ENCODE measurements around the gene TPM1.

TPM1 gene

DNA sequence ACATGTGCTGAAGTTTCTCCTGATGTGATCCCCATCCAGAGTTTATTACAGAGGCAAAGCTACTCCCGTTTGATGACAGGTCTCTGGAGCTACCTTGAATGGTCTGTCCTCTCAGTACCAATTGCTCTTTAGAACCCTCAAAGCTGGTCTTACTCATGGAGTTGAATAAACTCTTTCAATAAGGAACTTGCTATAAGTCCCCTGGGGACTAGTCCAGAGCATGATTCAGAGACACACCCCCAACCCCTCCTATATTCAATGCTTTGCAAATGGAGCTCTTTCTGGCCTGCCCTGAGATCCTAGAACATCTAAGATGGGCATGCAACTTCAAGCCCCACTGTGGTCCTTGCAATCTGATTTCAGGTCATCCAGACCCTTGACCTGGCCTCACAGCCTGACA, 23.9 kb upstream of the TPM1 start:
- no peak for DNase-seq

DNA sequence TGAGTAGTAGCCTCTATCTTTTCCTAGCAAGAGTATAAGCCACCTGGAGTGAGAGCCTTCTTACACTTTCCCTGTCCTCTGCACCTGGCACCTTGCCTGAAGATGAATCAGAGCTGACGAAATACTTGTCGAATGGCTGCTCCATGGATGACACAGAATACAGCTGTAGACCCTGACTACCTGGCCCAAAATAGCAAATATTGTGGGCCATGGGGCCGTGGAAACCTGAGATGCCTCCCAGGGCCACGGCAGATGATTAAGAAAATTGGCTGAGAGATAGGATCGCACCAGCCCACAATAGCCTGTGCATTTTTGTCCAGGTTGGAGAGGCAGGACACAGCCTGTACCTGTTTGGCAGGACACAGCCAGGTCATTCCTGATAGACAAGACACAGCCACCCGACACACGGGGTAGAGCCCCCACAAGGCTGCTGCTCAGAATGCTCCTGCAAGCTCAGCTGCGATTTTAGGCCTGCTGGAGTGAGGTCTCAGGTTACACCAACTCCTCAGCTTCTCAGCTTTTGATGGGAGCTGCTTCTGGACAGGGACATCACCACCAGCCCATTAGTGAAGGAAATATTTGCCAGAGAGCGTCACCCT, 22.9 kb upstream of the TPM1 start:
- no peak for DNase-seq

DNA sequence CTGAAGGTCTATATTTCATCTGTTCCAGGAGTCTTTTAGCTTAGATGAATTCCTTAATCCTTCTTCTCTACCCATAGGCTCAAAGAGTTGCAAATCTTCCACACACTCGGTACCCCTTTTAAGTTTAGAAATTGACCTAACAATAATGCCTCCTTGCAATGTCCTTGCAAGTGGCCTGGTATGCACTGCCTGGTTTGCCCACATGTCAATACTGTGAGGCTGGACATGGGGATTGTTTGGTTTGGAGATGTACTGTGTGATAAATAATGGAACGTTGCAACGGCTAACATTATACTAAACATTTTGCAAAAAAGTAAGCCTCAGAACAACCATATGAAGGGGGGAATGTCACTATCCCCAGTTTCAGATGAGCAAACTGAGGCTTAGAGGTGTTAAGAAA, 22.4 kb upstream of the TPM1 start:
- no peak for DNase-seq

DNA sequence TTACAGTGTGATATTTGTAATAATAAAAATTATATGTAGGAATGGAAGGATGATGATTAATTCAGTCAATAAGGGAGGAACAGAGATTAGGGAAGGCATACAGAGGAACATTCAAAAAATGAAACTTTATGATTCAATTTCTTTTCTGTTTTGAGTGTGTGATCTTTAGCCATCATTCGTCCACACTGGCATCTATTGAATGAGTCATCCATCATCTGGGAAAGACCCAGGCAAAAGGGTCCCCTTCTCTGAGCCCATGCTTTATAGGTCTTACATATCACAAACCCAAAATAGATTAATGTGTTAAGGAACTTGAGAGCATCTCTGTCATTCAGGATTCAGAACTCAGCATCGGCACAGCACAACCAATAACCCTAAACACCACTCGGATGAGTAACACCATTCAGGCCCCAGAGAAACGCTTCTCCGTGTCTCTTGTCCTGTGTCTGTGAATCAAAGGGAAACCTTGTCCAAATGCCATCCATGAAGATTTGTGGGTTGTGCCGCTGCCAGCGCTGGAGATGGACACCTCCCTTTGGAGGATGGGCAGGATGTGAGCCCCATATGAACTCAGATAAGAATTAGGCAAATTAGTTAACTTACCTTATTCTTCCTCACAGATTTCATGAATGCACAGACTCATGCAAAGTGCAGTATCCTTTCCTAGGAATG, 21.7 kb upstream of the TPM1 start:
- DNase-seq, result no peak

DNA sequence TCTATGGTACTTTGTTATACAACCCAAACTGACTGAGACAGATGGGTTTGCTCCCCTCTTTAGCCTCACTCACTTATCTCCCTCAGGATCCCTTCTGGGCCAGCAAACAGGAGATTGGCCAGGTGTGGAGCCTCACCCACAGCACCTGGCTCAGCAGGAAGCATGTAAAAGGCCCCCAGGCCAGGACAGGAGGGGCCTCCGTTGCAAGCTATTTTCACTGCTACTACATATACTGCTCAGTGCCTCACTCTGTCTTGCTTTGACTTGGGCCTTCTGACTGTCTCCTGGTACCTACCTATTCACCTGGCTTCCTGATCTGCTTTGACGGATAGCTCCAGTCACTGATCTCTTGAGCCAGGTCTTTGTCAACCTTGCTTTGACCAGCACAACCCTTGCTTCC, 20.4 kb upstream of the TPM1 start:
- no peak for DNase-seq

DNA sequence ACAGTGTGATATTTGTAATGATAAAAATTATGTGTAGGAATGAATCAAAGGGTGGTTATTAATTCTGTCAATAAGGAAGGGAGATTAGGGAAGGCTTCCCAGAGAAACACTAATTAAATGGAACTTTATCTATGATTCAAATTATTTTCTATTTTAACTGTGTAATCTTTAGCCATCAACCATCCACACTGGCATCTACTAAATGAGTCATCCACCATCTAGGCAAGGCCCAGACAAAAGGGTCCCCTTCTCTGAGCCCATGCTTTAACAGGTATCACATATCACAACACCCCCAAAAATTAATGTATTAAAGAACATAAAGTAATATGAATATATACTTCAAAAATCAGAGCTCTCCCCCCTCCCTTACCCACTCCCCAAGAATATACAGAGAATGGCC, 19.9 kb upstream of the TPM1 start:
- no peak for DNase-seq

DNA sequence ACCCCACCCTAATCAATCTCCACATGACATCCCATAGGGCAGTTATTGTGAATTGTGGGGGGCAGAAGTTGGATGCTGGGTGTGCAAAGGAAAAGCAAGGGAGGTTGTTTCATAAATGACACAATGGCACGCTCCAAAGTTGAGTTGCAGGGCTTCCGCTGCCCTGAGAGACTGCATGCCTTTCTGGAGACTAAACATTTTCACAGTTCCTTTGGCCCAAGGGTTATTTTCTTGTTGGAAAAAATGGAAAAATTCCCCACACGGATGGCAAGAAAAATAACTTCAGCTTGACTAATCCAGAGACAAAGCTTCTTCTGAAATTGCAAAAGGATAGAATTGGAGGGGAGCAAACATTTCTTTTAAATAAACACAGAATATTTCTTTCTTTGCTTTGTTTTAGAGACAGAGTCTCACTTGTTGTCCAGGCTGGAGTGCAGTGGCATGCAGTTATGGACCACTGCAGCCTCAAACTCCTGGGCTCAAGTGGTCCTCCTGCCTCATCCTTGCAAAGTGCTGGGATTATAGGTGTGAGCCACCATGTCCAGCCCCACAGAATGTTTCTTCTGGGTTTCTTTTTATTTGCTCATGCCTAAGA, 19.1 kb upstream of the TPM1 start:
- DNase-seq, result no peak

DNA sequence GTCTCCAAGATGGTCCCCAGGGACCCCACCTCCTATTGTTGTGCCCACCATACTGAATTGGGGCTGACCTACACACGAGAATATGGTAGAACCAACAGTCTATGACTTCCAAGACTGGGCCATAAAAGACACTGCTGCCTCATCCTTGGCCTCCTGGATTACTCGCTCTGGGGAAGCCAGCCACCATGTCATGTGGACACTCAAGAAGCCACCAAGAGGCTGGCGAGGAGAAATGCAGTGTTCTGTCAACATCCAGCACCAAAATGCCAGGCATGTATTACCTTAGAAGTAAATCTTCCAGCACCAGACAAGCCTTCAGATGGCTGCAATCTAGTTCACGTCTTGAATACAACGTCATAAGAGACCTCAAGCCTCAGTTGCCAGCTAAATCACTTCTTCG, 17.1 kb upstream of the TPM1 start:
- no peak for DNase-seq

DNA sequence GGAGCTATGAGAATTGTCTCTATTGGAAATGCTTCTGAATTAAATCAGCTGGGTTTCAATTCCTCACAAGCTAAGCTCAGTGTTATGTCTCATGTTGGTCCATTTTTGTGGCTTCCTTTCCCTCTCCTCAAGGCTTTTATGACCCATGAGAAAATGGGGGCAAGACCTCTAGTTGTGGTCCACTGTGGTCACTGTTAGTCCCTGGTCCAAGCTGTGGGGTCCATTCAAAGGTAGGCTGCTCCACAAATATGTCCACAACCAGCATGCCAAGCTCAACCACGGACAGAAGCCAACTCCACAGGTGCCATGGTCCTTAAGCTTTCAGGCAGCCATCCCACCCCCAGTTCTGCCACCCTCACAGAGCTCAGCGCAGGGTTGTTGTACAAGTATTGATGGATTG, 14.9 kb upstream of the TPM1 start:
- DNase-seq, result no peak

DNA sequence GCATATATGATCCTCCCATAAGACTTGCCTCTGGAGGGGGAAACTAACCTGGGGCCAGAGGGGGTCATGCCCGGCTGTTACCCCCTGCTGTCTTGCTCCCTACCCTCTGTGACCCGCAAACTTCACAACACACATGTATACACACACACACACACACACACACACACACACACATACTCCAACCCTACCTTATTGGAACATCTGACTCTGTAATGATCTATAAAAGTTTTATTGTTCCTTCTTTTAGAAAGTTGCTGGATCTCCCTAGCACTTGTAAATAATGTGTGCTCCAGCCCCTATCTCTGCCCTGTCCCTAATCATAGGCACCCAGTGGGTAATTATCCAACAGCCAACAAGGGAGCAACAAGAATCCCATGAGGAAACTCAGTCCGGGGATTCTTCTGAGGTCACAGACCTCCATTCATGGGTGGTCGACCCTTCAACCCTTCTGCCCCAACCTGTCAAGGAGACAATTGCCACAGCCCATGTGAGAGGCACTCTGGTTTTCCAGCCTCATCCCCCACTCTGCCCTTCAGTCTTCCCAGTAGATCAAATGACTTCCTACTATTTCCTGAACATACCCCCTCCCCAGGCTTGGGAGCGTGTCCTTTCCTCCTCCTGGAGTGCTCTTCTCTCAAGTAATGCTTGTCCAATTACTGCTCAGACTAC, 14.0 kb upstream of the TPM1 start:
- no peak for DNase-seq

DNA sequence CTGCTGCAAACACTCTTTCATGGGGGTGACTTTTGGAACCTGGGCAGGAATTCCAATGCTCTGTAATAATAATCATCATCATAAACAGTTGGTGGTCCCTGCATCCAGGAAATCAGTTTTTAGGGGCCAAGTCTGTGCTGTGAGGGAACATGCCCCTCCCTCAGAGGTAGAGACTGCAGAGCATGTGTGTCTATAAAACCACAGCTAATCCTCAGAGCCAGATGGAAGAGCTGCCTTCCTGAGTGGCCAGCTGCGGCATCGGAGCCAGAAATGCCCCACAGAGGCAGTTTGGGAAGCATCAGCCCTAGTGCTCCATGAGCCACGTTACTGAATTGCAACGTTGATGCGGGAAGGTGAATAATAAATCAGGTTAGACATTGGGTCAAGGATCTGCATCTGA, 12.9 kb upstream of the TPM1 start:
- no peak for DNase-seq

DNA sequence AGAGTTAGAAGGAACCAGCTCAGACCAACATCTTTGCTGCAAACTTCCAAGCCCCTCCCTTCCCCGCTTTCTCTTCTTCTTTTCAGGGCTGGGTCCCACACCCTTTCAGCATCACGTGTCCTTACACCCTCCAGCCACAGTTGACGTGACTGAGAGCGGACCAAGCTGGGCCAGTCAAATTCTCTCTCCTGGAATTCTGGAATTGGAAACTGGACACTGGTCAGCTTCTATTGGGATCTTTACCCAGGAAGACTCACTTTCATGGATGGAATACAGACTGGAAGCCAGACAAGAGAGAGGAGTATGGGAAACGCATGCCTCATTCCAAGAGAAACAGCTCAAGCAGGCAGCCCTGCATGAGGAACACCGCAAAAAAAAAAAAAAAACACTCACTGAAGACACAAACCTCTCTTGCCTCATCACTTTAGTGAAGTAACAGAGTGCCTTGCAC, 12.4 kb upstream of the TPM1 start:
- DNase-seq, result peak; percentile 57

DNA sequence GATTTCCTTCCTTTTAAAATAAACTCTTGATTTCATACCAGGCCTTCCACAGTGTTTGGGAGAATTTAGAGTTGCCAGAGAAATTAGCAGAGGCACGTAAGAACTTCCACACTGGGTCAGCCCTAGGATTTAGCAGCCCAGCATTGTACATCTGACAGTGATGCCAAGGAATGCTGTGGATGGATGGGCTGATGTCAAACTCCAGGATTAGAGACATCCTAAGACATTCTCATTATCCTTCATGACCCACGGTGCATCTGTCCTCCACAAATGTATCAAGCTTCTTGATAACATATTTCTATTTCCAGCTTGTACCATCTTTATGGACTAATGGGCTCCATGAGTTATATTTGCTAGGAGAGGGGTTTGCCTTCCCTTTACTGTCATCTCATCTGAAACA, 8.0 kb upstream of the TPM1 start:
- DNase-seq, result no peak

DNA sequence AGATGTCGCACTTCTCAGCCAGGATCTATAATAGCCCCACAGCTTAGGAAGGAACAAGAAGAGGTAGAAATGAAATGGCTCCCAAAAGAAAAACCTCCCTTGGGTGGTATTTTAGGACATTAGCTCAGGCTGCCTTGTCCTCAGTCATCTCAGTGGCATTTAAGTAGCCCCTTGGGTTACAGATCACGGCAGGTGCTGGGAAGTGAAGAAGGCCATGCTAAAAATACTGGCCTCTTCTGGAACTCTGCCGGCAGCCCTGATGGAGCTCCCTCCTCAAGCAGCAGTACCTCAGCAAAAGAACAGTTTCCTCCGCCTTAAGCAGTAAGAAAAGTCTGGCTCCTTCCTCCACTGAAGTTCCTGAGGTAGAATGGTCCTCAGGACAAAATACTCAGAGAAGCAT, 7.3 kb upstream of the TPM1 start:
- DNase-seq, result no peak

DNA sequence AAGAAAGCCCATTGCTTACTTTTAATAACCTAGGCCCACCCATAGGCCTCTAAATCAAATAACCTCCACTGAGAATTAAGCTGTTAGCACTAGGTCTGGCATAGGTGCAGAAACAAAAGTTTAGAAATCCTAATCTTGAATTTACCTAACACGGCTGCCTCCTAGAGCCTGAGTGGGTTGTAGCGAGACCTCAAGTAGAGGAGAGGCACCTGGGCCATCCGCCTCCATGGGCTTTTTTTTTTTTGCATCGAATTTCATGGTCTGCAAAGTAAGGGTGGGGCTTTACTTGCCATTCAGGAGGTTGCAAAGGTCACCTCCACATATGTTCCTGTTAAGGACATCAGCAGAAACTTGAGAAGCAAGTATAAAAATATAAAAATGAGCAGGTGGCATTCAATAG, 6.6 kb upstream of the TPM1 start:
- DNase-seq, result no peak

DNA sequence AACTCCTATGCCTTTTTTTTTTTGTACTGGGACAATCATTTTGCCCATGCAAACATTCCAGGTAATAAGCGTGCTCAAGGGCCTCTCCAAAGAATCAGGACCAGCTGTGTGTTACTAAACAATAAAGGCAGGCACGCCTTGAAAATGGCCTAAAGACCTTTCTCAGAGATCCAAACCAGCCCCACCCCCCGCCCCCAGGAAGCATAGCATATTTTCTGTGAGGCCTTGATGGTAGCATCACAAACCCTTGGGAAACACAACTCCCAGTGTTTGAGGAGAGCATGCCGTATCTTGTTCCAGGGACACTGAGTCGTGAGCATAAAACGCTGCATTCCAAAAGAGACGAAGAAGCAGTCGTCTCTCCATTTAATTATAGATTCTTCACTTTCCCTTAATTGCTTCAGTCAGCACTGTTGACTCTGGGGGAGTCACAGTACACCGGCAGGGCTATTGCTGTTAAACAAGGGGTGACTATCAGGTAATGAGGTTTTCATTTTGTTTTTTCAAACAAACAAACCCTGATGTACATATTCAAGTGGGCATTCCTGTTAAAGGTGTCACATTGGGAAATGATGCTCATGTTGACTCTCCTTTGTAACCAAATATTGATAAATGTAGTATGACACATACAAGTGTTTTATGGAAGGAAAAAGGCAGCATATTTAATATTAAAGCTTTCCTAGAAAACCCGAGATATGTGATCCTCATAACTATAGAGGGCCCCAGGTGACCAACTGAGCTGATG, 4.4 kb upstream of the TPM1 start:
- no peak for DNase-seq

DNA sequence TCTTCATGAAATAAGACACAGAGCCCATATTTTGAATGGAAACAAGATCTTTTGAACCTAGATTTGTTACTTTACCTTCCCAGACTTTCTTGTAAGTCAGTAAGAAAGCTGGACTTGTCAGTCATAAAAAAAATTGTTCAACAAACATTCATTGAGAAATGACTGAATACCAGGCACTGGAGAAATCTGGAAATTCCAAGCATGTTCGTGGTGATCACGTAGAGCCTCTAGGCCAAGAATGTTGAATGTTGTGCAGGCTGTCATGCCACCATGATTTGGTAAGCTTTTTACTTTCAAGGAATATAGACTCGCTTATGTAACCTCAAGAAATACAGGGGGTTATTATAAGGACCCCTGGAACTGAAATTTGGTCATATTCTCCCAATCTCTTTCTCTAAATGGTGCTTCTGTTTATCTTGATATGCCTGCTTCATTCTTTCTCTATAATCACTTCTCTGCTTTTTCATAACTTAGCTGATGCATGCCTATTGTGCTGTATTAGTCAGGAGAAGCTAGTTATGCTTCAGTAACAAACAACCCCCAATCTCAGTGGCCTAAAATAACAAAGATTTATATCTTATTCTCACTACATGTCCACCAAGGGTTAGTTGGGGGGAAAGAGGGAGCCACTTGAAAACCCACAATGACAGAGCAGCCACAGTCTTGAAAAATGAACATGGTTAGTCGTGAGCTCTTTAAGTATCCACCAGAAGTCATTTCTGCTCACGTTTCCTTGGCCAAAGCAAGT, 3.4 kb upstream of the TPM1 start:
- no peak for DNase-seq

DNA sequence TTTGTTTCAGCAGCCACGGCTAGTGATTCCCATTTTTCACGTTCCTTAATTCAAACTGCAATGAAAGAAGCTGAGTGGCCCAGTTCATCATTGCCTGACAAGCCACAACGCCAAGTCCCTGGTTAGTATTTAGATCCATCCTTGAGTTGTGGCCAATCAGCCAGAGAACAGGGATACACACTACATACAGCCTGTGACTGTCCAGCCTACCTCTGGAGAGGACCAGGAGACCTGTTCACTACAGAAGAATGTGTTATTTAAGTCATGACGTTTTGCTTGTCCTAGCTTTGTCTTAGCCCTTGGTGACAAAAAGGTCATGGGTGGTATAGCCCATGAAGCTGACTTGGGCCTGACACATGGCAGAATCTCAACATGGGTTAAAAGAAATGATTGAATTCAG, 2.7 kb upstream of the TPM1 start:
- no peak for DNase-seq

DNA sequence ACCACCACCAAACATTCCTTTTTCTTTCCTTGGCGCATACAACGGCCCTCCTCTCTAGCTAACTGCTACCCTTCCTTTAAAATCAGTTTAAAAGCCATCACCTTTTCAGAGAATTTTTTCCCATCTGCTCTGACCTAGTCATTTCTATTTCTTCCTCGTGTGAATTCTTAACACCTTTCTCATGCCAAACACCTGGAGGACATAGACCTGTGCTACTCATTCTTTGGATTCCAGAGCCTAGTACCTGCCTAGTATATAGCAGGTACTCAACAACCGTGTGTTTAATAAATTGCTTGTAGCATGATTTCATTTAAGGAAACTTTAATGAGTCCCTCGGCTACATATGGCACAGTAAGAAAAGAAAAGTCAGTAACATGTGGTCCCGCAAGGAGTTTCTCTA, 2.0 kb upstream of the TPM1 start:
- DNase-seq, result no peak

DNA sequence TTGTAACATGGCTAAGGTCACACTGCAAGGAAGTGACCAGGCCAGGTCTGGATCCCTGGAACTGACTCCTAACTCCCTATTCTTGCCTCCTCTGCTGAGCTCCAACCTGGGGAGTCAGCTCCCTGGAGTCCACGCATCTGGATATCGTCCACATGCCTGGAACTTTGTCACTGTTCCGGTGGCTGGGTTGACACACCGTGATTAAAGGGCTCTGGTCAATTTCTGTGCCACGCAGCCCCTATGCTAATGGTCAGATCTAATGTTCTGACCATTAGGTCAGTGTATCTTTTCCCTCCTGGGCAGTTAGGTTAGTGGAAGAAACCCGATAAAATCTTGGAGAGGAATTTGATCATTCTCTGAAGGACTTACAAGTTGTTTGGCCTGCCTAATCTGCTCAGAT, 1.6 kb upstream of the TPM1 start:
- DNase-seq, result no peak

DNA sequence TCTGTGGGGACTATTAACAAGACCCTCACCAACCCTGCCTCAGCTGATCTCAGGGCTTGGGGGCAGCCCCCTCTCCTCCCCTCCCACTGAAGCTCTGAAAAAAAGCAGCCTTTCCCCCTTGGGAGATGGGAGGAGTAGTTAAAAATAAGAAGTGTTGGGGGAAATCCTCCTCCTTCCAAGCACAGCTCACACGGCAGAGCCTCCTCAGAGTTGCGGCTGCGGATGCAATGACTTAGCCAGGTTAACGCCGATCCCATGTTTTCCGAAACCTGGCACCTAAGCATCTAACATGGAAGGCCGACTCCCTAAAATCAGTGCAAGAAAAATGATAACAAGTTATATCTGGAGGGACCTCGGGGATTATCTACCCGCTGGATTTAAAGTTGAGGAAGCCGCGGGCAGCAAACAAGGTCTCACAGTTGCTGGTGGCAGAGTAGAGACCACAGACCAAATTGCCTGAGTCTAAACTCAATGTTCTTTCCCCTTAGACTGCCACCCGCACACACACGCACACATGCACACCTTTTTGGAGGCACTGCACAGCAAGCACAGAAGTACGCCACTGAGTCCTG, 1.1 kb upstream of the TPM1 start:
- no peak for DNase-seq

DNA sequence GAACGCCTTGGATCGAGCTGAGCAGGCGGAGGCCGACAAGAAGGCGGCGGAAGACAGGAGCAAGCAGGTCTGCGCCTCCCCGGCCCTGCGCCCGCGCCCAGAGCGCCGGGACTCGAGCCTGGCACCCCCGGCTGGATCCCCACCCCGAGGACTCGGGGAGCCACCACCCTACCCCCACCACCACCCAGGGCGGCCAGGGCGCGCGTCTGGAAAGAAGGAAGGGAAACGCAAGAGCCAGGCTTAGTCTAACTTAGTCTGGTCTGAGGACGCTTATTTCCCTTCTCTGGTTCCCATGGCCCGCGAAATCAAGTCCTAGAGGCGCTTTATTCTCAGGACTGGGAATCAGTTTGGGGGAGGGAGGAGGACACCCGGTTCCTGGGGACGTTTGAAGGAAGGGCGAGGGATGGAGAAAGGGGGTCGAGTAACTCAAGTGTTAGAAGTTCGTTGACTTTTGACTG, 359 bp downstream of the TPM1 start:
- no peak for DNase-seq

Data from left hindlimb (tissue), 1 donor.